ENCODE results near the gene CST11.
"Not testable (repeated sequence)": the region's sequence is repeated elsewhere in the genome, so short reads cannot be mapped to it uniquely, and the experiment has no call there.

Gene CST11

GRCh38 chr20:23476015-23476754 lies 23.5 kb upstream of the CST11 start:
- Mint-ChIP-seq H3K4me1 (no peaks in the 10 kb centered on the region), H3K27ac (no peak overlapping the region), H3K9me3 (no peaks in the 10 kb centered on the region), H3K4me3 (no peak overlapping the region), H3K27me3 (ENCODE audit: low read depth, poor library complexity) (peaks cover 4% of the 10 kb centered on the region), H3K36me3 (ENCODE audit: low read depth) (no peaks in the 10 kb centered on the region)
- no peak for DNase-seq
- no peak for TF ChIP-seq CTCF (IDR thresholded peaks at IDR 0.05)

GRCh38 chr20:23475395-23475794 lies 22.7 kb upstream of the CST11 start:
- H3K36me3 Mint-ChIP-seq (ENCODE audit: low read depth): no peaks in the 10 kb centered on the region
- no peak overlapping the region for H3K4me3 Mint-ChIP-seq
- peaks cover 4% of the 10 kb centered on the region for H3K4me1 Mint-ChIP-seq
- no peak for DNase-seq
- no peaks in the 10 kb centered on the region for H3K9me3 Mint-ChIP-seq
- no peak overlapping the region for H3K27ac Mint-ChIP-seq
- TF ChIP-seq CTCF (IDR thresholded peaks at IDR 0.05): no peak
- H3K27me3 Mint-ChIP-seq (ENCODE audit: low read depth, poor library complexity): peaks cover 4% of the 10 kb centered on the region

- not testable (repeated sequence) for H3K27ac Mint-ChIP-seq; DNase-seq; H3K36me3 Mint-ChIP-seq (ENCODE audit: low read depth); H3K4me1 Mint-ChIP-seq; H3K27me3 Mint-ChIP-seq (ENCODE audit: low read depth, poor library complexity); H3K4me3 Mint-ChIP-seq; H3K9me3 Mint-ChIP-seq
These were observed 20.6 kb upstream of the CST11 start for GRCh38 chr20:23473293-23473692.

- DNase-seq; H3K27ac Mint-ChIP-seq; H3K4me1 Mint-ChIP-seq; H3K9me3 Mint-ChIP-seq; H3K36me3 Mint-ChIP-seq (ENCODE audit: low read depth); H3K4me3 Mint-ChIP-seq; H3K27me3 Mint-ChIP-seq (ENCODE audit: low read depth, poor library complexity): not testable (repeated sequence)
These were observed 19.6 kb upstream of the CST11 start for GRCh38 chr20:23472306-23472705.

- not testable (repeated sequence) for H3K27me3 Mint-ChIP-seq (ENCODE audit: low read depth, poor library complexity); H3K27ac Mint-ChIP-seq; H3K4me1 Mint-ChIP-seq; DNase-seq; H3K36me3 Mint-ChIP-seq (ENCODE audit: low read depth); H3K4me3 Mint-ChIP-seq
- H3K9me3 Mint-ChIP-seq: peaks cover 58% of the 10 kb centered on the region
These were observed 14.3 kb upstream of the CST11 start for GRCh38 chr20:23466961-23467360.

GRCh38 chr20:23461180-23461579 lies 8.5 kb upstream of the CST11 start:
- peaks cover 4% of the 10 kb centered on the region for H3K27me3 Mint-ChIP-seq (ENCODE audit: low read depth, poor library complexity)
- TF ChIP-seq CTCF (IDR thresholded peaks at IDR 0.05): no peak

GRCh38 chr20:23459461-23460150 lies 6.9 kb upstream of the CST11 start:
- no peak for DNase-seq
- no peak for TF ChIP-seq CTCF (IDR thresholded peaks at IDR 0.05)
- Mint-ChIP-seq H3K27ac (peak overlapping the region; percentile 14), H3K36me3 (ENCODE audit: low read depth) (no peaks in the 10 kb centered on the region), H3K9me3 (peaks cover 41% of the 10 kb centered on the region), H3K27me3 (ENCODE audit: low read depth, poor library complexity) (no peaks in the 10 kb centered on the region), H3K4me3 (no peak overlapping the region), H3K4me1 (peaks cover 4% of the 10 kb centered on the region)

More at GRCh38 chr20:23461180-23461579, 8.5 kb upstream of the CST11 start:
- Mint-ChIP-seq H3K36me3 (ENCODE audit: low read depth) (no peaks in the 10 kb centered on the region), H3K27ac (no peak overlapping the region), H3K4me1 (peaks cover 4% of the 10 kb centered on the region), H3K9me3 (peaks cover 51% of the 10 kb centered on the region), H3K4me3 (no peak overlapping the region)
- DNase-seq: no peak

Measured in nephron progenitor cell (in vitro differentiated cells).